Astrocyte of the cerebellum (primary cell): Measurements from ENCODE around the gene SZT2.

Source experiments
- DNase-seq: peaks from one replicate; pipeline ENCODE4 v3.0.0-alpha.2; 2011; ENCODE audit warnings: low read depth
- H3K4me3 ChIP-seq: 2 replicates; pipeline ENCODE4 v1.5.1; 2011; ENCODE audit warnings: mild to moderate bottlenecking, low read depth, low read length, moderate library complexity
- CTCF ChIP-seq: IDR thresholded peaks from 2 replicates; pipeline ENCODE4 v1.5.1; 2012; ENCODE audit warnings: low read length, low read depth, moderate library complexity, mild to moderate bottlenecking; ENCODE audit errors: missing control alignments
- in situ Hi-C: cut with HindIII; loops from 2 replicates; pipeline ENCODE4 v1.10.0; 2017; ENCODE audit warnings: low sequenced_read_pairs

The SZT2 gene

DNA sequence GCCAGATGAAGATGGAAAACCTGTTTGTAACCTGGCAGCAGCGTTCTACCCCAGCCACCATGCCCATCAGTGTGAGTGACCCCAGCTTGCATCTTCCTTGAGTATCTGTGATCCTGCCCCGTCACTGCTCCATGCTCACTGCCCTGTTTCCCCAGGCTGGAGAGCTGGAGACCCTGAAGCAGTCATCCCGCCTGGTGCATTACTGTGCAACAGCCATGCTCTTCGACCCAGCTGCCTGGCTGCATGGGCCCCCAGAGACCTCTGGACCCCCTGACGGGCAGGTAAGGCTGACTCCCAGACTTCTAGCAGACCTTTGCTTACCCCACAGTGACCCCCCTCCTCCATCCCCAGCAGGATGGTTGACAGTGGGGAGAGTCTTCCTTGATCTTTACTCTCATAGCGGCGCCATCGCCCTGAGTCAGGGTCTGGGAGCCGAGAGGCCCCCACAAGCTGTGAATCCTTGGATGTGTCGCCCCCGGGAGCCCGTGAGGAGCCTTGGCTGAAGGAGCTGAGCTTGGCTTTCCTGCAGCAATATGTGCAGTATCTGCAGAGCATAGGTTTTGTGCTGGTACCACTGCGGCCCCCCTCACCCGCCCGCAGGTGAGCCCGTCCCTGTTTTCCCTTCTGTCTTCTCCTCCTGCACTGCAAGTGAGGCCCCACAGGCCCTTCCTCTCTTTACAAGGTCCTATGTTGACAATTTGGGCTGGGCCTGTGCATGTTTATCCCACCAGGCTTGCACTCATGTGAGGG lies 53.7 kb downstream of the SZT2 start:
- in situ Hi-C loops = no loop called here
- no peak overlapping the region for H3K4me3 ChIP-seq
- TF ChIP-seq CTCF = no peak
- DNase-seq = no peak

DNA sequence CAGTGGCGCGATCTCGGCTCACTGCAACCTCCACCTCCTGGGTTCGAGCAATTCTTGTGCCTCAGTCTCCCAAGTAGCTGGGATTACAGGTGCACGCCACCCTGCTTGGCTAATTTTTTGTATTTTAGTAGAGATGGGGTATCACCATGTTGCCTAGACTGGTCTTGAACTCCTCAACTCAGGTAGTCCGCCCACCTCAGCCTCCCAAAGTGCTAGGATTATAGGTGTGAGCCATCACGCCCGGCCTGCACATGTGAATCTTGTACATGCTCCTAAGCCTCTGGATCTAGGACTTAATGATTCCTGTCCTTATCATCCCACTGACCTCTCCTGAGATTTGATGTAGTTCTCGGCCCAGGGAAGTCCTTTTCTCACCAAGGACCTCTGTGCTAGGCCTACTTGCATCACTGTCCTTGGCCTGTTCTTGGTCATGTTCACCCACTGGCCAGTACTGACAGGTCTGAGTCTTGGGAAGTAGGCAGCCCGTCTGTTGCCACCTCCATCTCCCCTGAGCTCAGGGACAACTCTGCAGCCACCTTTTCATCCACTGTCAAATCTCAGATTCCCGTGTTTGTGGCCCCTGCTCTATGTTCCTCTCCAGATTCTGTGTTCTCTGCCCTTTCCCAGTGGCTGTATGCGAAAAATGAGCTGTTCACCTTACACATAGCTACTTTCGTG lies 54.6 kb downstream of the SZT2 start:
- no peak for DNase-seq
- no peak for TF ChIP-seq CTCF
- in situ Hi-C loops = no loop called here
- H3K4me3 ChIP-seq = no peak overlapping the region

GRCh38 chr1:43444836-43445235 lies 55.1 kb downstream of the SZT2 start:
- in situ Hi-C loops = no loop called here

DNA sequence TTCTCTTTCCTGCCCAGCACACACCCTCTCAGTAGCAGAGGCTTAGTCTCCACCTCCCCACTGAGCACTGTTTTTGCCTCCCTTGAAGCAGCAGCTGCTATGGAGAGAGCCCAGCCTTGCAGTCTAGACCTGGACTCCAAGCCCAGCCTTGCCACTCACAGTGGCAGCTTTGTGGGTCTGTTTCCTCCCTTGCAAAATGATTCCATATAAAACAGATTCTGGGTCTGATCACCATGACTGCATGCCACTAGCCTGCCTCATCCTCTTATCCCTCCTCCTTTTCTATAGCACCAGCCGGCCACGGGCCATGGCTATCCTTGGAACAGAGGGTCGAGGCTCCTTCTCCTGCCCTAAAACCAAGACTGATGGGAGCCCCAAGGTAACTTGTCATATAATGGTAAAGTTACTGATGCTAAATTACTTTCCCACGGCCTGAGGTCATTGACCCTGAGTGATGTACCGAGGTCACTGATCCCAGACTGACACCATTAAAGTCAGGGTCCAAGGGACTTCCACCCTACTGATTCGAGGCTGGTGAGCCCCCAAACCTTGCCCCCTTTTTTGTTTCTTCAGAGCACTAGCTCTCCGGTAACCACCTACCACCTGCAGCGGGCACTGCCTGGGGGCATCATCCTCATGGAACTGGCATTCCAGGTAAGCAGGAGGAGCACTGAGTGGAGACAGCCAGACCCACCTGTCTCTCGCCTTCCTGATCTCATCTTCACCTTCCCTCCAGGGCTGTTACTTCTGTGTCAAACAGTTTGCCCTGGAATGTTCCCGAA lies 56.1 kb downstream of the SZT2 start:
- no peak for TF ChIP-seq CTCF
- DNase-seq = no peak
- in situ Hi-C loops = no loop called here
- H3K4me3 ChIP-seq = no peak overlapping the region

More at GRCh38 chr1:43444836-43445235, 55.1 kb downstream of the SZT2 start:
- no peak overlapping the region for H3K4me3 ChIP-seq
- no peak for TF ChIP-seq CTCF
- DNase-seq = no peak

DNA sequence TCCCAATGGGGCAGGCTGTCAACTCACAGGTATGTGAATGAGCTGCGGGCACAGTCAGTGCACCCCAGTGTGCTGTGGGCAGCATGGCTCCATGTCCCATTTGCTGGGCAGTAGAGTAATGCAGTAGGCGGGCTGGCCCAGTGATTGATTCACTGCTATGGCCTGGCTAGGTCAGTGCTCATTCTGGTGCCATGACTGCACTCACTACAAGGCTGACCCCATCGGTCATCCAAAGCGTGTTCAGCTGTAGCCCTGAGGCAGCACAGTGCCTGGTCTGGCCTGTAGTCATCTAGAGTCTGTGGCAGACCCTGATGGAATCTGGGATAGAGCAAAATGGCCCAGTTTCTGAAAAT lies 56.7 kb downstream of the SZT2 start:
- no peak for DNase-seq
- no peak for TF ChIP-seq CTCF
- in situ Hi-C loops = no loop called here
- H3K4me3 ChIP-seq = no peak overlapping the region
